ENCODE results near the gene ROR2.

Gene ROR2

GRCh38 chr9:91727316-91727861, 222.6 kb downstream of the ROR2 start:
- Mint-ChIP-seq H3K36me3 (ENCODE audit: low read depth) (no peaks in the 10 kb centered on the region), H3K4me1 (ENCODE audit: low read depth) (peaks cover 2% of the 10 kb centered on the region), H3K4me3 (no peak overlapping the region), H3K27me3 (ENCODE audit: low read depth) (peaks cover 2% of the 10 kb centered on the region), H3K9me3 (no peaks in the 10 kb centered on the region), H3K27ac (no peak overlapping the region)

GRCh38 chr9:91726406-91727100, 223.5 kb downstream of the ROR2 start:
- Mint-ChIP-seq H3K9me3 (no peaks in the 10 kb centered on the region), H3K4me3 (no peak overlapping the region), H3K4me1 (ENCODE audit: low read depth) (peaks cover 2% of the 10 kb centered on the region), H3K27ac (no peak overlapping the region), H3K27me3 (ENCODE audit: low read depth) (peaks cover 9% of the 10 kb centered on the region), H3K36me3 (ENCODE audit: low read depth) (no peaks in the 10 kb centered on the region)

- Mint-ChIP-seq H3K27me3 (ENCODE audit: low read depth) (peaks cover 17% of the 10 kb centered on the region), H3K9me3 (no peaks in the 10 kb centered on the region), H3K36me3 (ENCODE audit: low read depth) (no peaks in the 10 kb centered on the region), H3K4me3 (no peak overlapping the region), H3K4me1 (ENCODE audit: low read depth) (peaks cover 2% of the 10 kb centered on the region), H3K27ac (no peak overlapping the region)
Measured at GRCh38 chr9:91725651-91726050, 224.4 kb downstream of the ROR2 start.

GRCh38 chr9:91724609-91725505, 225.2 kb downstream of the ROR2 start:
- Mint-ChIP-seq H3K4me1 (ENCODE audit: low read depth) (peaks cover 2% of the 10 kb centered on the region), H3K36me3 (ENCODE audit: low read depth) (no peaks in the 10 kb centered on the region), H3K27me3 (ENCODE audit: low read depth) (peaks cover 25% of the 10 kb centered on the region), H3K9me3 (no peaks in the 10 kb centered on the region), H3K4me3 (no peak overlapping the region), H3K27ac (no peak overlapping the region)

- H3K27ac Mint-ChIP-seq, result no peak overlapping the region
- H3K9me3 Mint-ChIP-seq, result no peaks in the 10 kb centered on the region
- peaks cover 32% of the 10 kb centered on the region for H3K27me3 Mint-ChIP-seq (ENCODE audit: low read depth)
- no peaks in the 10 kb centered on the region for H3K36me3 Mint-ChIP-seq (ENCODE audit: low read depth)
- H3K4me1 Mint-ChIP-seq (ENCODE audit: low read depth), result peaks cover 2% of the 10 kb centered on the region
- H3K4me3 Mint-ChIP-seq, result no peak overlapping the region
Measured at GRCh38 chr9:91724068-91724440, 226.0 kb downstream of the ROR2 start.

- Mint-ChIP-seq H3K4me3 (no peak overlapping the region), H3K27ac (no peak overlapping the region), H3K4me1 (ENCODE audit: low read depth) (peaks cover 2% of the 10 kb centered on the region), H3K27me3 (ENCODE audit: low read depth) (peaks cover 32% of the 10 kb centered on the region), H3K36me3 (ENCODE audit: low read depth) (no peaks in the 10 kb centered on the region), H3K9me3 (no peaks in the 10 kb centered on the region)
Measured at GRCh38 chr9:91723420-91724067, 226.5 kb downstream of the ROR2 start.

- peaks cover 6% of the 10 kb centered on the region for H3K9me3 Mint-ChIP-seq
- H3K36me3 Mint-ChIP-seq (ENCODE audit: low read depth), result peaks cover 2% of the 10 kb centered on the region
- no peaks in the 10 kb centered on the region for H3K4me1 Mint-ChIP-seq (ENCODE audit: low read depth)
- no peak overlapping the region for H3K4me3 Mint-ChIP-seq
- peaks cover 54% of the 10 kb centered on the region for H3K27me3 Mint-ChIP-seq (ENCODE audit: low read depth)
- no peak overlapping the region for H3K27ac Mint-ChIP-seq
Measured at GRCh38 chr9:91720751-91721705, 229.0 kb downstream of the ROR2 start.

- Mint-ChIP-seq H3K4me3 (no peak overlapping the region), H3K9me3 (peaks cover 6% of the 10 kb centered on the region), H3K4me1 (ENCODE audit: low read depth) (no peaks in the 10 kb centered on the region), H3K27me3 (ENCODE audit: low read depth) (peaks cover 58% of the 10 kb centered on the region), H3K36me3 (ENCODE audit: low read depth) (peaks cover 2% of the 10 kb centered on the region), H3K27ac (no peak overlapping the region)
Measured at GRCh38 chr9:91720313-91720712, 229.7 kb downstream of the ROR2 start.

- Mint-ChIP-seq H3K36me3 (ENCODE audit: low read depth) (peaks cover 2% of the 10 kb centered on the region), H3K9me3 (peaks cover 6% of the 10 kb centered on the region), H3K27me3 (ENCODE audit: low read depth) (peaks cover 59% of the 10 kb centered on the region), H3K27ac (no peak overlapping the region), H3K4me3 (no peak overlapping the region), H3K4me1 (ENCODE audit: low read depth) (no peaks in the 10 kb centered on the region)
Measured at GRCh38 chr9:91718071-91718470, 232.0 kb downstream of the ROR2 start.

- Mint-ChIP-seq H3K27ac (no peak overlapping the region), H3K4me3 (no peak overlapping the region), H3K9me3 (peaks cover 6% of the 10 kb centered on the region), H3K4me1 (ENCODE audit: low read depth) (no peaks in the 10 kb centered on the region), H3K27me3 (ENCODE audit: low read depth) (peaks cover 51% of the 10 kb centered on the region), H3K36me3 (ENCODE audit: low read depth) (peaks cover 2% of the 10 kb centered on the region)
Measured at GRCh38 chr9:91716815-91717214, 233.2 kb downstream of the ROR2 start.

GRCh38 chr9:91716239-91716638, 233.8 kb downstream of the ROR2 start:
- peaks cover 48% of the 10 kb centered on the region for H3K27me3 Mint-ChIP-seq (ENCODE audit: low read depth)
- no peak overlapping the region for H3K4me3 Mint-ChIP-seq
- H3K4me1 Mint-ChIP-seq (ENCODE audit: low read depth), result no peaks in the 10 kb centered on the region
- H3K9me3 Mint-ChIP-seq, result peaks cover 6% of the 10 kb centered on the region
- H3K36me3 Mint-ChIP-seq (ENCODE audit: low read depth), result peaks cover 2% of the 10 kb centered on the region
- no peak overlapping the region for H3K27ac Mint-ChIP-seq

GRCh38 chr9:91714874-91715615, 235.0 kb downstream of the ROR2 start:
- H3K27ac Mint-ChIP-seq, result no peak overlapping the region
- peaks cover 36% of the 10 kb centered on the region for H3K27me3 Mint-ChIP-seq (ENCODE audit: low read depth)
- no peak overlapping the region for H3K4me3 Mint-ChIP-seq
- H3K9me3 Mint-ChIP-seq, result peaks cover 6% of the 10 kb centered on the region
- H3K36me3 Mint-ChIP-seq (ENCODE audit: low read depth), result peaks cover 2% of the 10 kb centered on the region
- H3K4me1 Mint-ChIP-seq (ENCODE audit: low read depth), result no peaks in the 10 kb centered on the region
